Left lung (tissue), 10 donors: ENCODE results near the gene FBXL20. TPM values are rescaled to one million over a fixed set of nuclear protein-coding genes. Genes with fewer than 3 reads are reported as not detected.

Source experiments
- ATAC-seq: fragments of 200-7000 bp; cut with Tn5 transposase; one replicate; pipeline ENCODE4 v1.9.1; 2020; ENCODE audit warnings: moderate library complexity
- DNase-seq, 4 donors: peaks; one replicate each; pipeline ENCODE4 v3.0.0-alpha.2; 2013 to 2020
- H3K27ac ChIP-seq, 2 donors: fragments of 200-600 bp; sonication (generic) in 1 of 2; one replicate each; pipeline versions ENCODE4 v1.5.0 to v1.8.0; 2020 to 2021
- H3K27me3 ChIP-seq, 2 donors: fragments of 200-600 bp; sonication (generic) in 1 of 2; one replicate each; pipeline versions ENCODE4 v1.5.0 to v1.8.0; 2020 to 2021
- H3K36me3 ChIP-seq, 2 donors: fragments of 200-600 bp; sonication (generic) in 1 of 2; one replicate each; pipeline versions ENCODE4 v1.5.0 to v1.8.0; 2020 to 2021
- H3K4me1 ChIP-seq, 2 donors: fragments of 200-600 bp; one replicate each; pipeline ENCODE4 v1.8.0; 2021
- H3K4me3 ChIP-seq, 2 donors: fragments of 200-600 bp; sonication (generic) in 1 of 2; one replicate each; pipeline versions ENCODE4 v1.5.0 to v1.8.0; 2020 to 2021; ENCODE audit warnings: mild to moderate bottlenecking in 1 of 2
- H3K9me3 ChIP-seq, 2 donors: fragments of 200-600 bp; sonication (generic) in 1 of 2; one replicate each; pipeline versions ENCODE4 v1.5.0 to v1.8.0; 2020 to 2021
- intact Hi-C, 2 donors: fragments of 100-400 bp; cut with DNase I; formaldehyde crosslinking; loops; one replicate each; pipeline versions ENCODE4 v1.11.2 to v1.14.2; 2022
- polyA plus RNA-seq, 6 donors: library from polyadenylated mRNA; unstranded; fragments of 120-200 nt; gene quantifications; one replicate each; pipeline ENCODE4 v1.2.1, GENCODE V29; 2013; ENCODE audit not compliant: insufficient read length in 6 of 6
- total RNA-seq, 2 donors: library from RNA; stranded (reverse); fragmentation: NEBNext Ultra II Directional; extraction: Animal tissue kit (Norgen Biotek cat#: 25700); gene quantifications; one replicate each; pipeline ENCODE4 v1.2.1, GENCODE V29; 2021
- TF ChIP-seq, protein P1 (sequence below), 2 donors: fragments of 200-600 bp; sonication (generic) in 1 of 2; IDR thresholded peaks; one replicate each; pipeline versions ENCODE4 v1.5.0 to v1.8.0; 2021; ENCODE audit warnings: antibody characterized with exemption in 2 of 2
- donor health status: DM: no; HTN: yes; CAD: no.
- donor health status: DM: no; HTN: no; CAD: no.

FBXL20 gene
- total and polyA plus RNA-seq, 8 donors, result 14.1 to 27.3 (median 18.7) TPM

DNA sequence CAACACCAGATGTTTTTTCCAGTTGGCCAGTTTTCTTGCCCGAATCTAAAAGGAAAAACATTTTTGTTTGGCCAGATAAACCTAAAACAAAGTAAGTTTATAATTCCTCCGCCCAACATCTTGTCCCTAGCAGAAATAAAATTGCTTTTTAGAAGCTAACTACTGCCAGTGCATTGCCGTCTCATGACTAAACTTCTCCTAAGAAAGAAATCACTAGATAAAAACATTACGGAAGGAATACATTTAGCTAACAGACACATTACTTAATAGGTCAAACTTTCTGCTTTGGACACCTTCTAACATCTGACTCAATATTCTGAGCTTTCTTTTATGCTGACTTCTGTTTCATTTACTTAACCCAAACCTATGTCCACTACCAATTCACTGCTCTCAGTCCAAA, 36.2 kb downstream of the FBXL20 start:
- DNase-seq (no peak), ATAC-seq (peak; percentile 49)
- H3K36me3 ChIP-seq, result no peaks in the 10 kb centered on the region
- H3K4me3 ChIP-seq, result no peak overlapping the region
- peak overlapping the region; percentile 10 to 70 for H3K27ac ChIP-seq
- no peaks in the 10 kb centered on the region for H3K9me3 ChIP-seq
- TF ChIP-seq, protein P1, sequence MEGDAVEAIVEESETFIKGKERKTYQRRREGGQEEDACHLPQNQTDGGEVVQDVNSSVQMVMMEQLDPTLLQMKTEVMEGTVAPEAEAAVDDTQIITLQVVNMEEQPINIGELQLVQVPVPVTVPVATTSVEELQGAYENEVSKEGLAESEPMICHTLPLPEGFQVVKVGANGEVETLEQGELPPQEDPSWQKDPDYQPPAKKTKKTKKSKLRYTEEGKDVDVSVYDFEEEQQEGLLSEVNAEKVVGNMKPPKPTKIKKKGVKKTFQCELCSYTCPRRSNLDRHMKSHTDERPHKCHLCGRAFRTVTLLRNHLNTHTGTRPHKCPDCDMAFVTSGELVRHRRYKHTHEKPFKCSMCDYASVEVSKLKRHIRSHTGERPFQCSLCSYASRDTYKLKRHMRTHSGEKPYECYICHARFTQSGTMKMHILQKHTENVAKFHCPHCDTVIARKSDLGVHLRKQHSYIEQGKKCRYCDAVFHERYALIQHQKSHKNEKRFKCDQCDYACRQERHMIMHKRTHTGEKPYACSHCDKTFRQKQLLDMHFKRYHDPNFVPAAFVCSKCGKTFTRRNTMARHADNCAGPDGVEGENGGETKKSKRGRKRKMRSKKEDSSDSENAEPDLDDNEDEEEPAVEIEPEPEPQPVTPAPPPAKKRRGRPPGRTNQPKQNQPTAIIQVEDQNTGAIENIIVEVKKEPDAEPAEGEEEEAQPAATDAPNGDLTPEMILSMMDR (IDR thresholded peaks at IDR 0.05), result no peak
- H3K4me1 ChIP-seq, result peaks cover 0 to 42% of the 10 kb centered on the region in 2 donors
- H3K27me3 ChIP-seq, result no peaks in the 10 kb centered on the region
- intact Hi-C loops, result no loop called here

DNA sequence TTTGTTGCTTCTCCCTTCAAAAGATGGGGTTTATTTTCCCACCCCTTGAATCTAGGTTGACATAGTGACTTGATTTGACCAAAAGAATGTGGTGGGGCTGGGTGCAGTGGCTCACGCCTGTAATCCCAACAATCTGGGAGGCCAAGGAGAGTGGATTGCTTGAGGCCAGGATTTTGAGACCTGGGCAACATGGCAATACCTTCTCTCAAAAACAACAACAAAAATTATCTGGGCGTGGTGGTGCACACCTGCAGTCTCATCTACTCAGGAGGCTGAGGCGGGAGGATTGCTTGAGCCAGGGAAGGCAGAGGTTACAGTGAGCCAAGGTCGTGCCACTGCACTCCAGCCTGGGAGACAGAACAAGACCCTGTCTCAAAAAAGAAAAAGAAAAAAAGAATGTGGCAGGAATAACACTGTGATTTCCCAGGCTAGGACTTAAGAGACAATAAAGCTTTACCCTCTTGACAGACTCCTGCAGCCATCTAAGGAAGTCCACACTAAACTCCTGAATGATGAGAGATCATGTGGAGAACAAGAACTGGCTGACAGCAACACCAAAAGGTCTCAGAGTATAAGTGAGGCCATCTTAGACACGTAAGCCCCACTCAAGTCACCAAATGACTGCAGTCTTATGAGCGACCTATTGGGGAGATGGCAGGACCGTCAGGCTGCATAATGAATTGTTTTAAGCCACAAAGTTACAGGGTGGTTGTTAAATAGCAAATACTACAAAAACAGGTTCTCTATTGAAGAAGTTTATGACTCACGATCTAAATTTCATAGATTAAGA, 37.0 kb downstream of the FBXL20 start:
- TF ChIP-seq, protein P1 (IDR thresholded peaks at IDR 0.05), result no peak
- Histone ChIP-seq H3K27me3 (no peaks in the 10 kb centered on the region), H3K27ac (peak overlapping the region; percentile 10 to 70), H3K4me3 (peak overlapping the region in 1 of 2 donors; percentile 9), H3K36me3 (no peaks in the 10 kb centered on the region), H3K9me3 (no peaks in the 10 kb centered on the region), H3K4me1 (peaks cover 0 to 46% of the 10 kb centered on the region in 2 donors)
- ATAC-seq, result peak; percentile 28
- DNase-seq, result no peak
- intact Hi-C loops, result no loop called here

DNA sequence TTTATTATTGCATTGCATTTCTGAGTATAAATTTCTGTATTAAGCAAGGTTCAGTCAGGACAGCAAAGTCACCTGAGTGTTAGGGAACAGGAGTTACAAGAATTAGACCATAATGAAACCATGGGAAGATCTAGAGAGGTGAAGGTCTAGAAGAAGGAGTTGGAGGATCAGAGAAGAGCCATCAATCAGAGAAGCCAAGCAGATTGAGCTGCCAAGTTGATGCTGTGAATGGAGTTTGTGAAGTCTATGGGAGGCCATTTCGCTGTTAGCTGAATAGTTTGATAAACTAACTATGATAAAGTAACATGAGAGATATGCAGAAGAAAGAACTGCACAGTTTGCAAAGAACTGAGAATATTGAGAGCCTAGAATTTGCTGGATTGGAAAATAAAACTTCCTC, 40.4 kb downstream of the FBXL20 start:
- Histone ChIP-seq H3K27me3 (no peaks in the 10 kb centered on the region), H3K4me3 (no peak overlapping the region), H3K27ac (no peak overlapping the region), H3K36me3 (no peaks in the 10 kb centered on the region), H3K4me1 (peaks cover 0 to 49% of the 10 kb centered on the region in 2 donors), H3K9me3 (no peaks in the 10 kb centered on the region)
- DNase-seq (no peak), ATAC-seq (no peak)
- intact Hi-C loops, result no loop called here
- TF ChIP-seq, protein P1 (IDR thresholded peaks at IDR 0.05), result no peak

DNA sequence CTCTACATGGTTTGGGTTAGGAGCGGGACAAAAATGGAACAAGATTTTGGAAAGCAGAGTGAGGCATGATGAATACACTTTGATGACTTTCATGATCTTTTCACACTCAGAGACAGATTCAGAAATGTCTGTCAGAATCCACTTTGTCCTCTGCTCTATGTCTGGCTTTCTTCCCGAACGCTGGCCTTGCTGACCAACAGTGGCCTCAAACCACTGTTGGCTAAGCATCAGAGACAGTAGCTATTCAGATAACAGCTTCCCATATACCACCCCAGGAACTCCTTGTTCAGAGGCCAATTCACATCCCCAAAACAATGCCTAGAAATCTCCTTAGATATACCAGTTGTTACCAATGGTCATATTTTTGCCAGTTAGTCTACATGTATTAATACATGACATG, 40.9 kb downstream of the FBXL20 start:
- no peaks in the 10 kb centered on the region for H3K9me3 ChIP-seq
- intact Hi-C loops, result no loop called here
- DNase-seq (no peak), ATAC-seq (no peak)
- H3K4me3 ChIP-seq, result no peak overlapping the region
- H3K4me1 ChIP-seq, result peaks cover 0 to 44% of the 10 kb centered on the region in 2 donors
- no peaks in the 10 kb centered on the region for H3K36me3 ChIP-seq
- TF ChIP-seq, protein P1 (IDR thresholded peaks at IDR 0.05), result no peak
- H3K27ac ChIP-seq, result no peak overlapping the region
- no peaks in the 10 kb centered on the region for H3K27me3 ChIP-seq

DNA sequence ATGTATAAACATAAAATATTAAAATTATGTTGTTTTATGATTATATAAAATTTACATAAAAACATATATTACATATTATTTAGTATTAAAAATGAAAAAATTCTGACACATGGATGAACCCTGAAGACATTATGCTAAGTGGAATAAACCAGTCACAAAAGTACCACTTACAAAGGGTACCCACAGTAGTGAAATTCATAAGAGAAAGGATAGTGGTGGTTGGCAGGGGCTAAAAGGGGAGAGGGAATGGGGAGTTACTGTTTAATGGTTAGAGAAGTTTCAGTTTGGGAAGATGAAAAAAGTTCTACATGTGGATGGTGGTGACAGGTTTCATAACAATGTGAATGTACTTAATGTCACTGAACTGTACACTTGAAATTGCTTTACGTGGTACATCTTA, 41.4 kb downstream of the FBXL20 start:
- TF ChIP-seq, protein P1 (IDR thresholded peaks at IDR 0.05), result no peak
- Histone ChIP-seq H3K27me3 (no peaks in the 10 kb centered on the region), H3K4me1 (peaks cover 0 to 38% of the 10 kb centered on the region in 2 donors), H3K9me3 (no peaks in the 10 kb centered on the region), H3K4me3 (no peak overlapping the region), H3K27ac (no peak overlapping the region), H3K36me3 (no peaks in the 10 kb centered on the region)
- ATAC-seq (no peak), DNase-seq (no peak)
- intact Hi-C loops, result no loop called here
